ENCODE data around the gene ELL. TPM values are rescaled to one million over a fixed set of nuclear protein-coding genes. Genes with fewer than 3 reads are reported as not detected.

Gene ELL
- total and polyA plus RNA-seq, 9 of the 15 experiments (the other 6 are each of a cell fraction or from before 2014, with no cell fraction given) = 0.24 to 22.5 (median 4.1) TPM

- Histone ChIP-seq H3K27ac (ENCODE audit: extremely low read depth, low read depth, low read length) (no peak overlapping the region), H3K79me2 (ENCODE audit: control insufficient read depth, insufficient read depth, low read length) (no peaks in the 10 kb centered on the region), H3K4me1 (replicated peaks in 1 of 2; ENCODE audit: control insufficient read depth in 2 of 2, insufficient read depth in 2 of 2, low read length in 2 of 2) (peaks cover 0 to 38% of the 10 kb centered on the region in 2 experiments; a peak in 2 of 5 replicates), H2AFZ (ENCODE audit: low read depth, low read length) (no peak overlapping the region), H3K36me3 (ENCODE audit: control insufficient read depth, insufficient read depth, low read length) (peaks cover 73% of the 10 kb centered on the region; the same call in 2 of the 3 replicates), H3K4me2 (ENCODE audit: insufficient read depth, low read length) (no peak overlapping the region), H3K9ac (ENCODE audit: insufficient read depth in 1 of 2, low read depth in 2 of 2, low read length in 2 of 2) (peak overlapping the region in 1 of 2 experiments; percentile 68; a peak in 2 of 4 replicates), H3K27me3 (ENCODE audit: control insufficient read depth in 2 of 2, insufficient read depth in 2 of 2, low read length in 2 of 2) (no peaks in the 10 kb centered on the region), H4K20me1 (replicated peaks; ENCODE audit: control insufficient read depth, insufficient read depth, low read length) (no peaks in the 10 kb centered on the region), H3K9me1 (ENCODE audit: control insufficient read depth, insufficient read depth, low read length) (peaks cover 3% of the 10 kb centered on the region), H3K9me3 (replicated peaks; ENCODE audit: control insufficient read depth, insufficient read depth, low read depth, low read length) (no peaks in the 10 kb centered on the region), H3K4me3 (no peak overlapping the region)
- intact Hi-C loops (cut with micrococcal nuclease) (no loop called here), in situ Hi-C loops (cut with MboI) (loop anchor here (5.0 kb wide), 1 partner anchor 411 kb away; no protein-coding TSS in a partner anchor)
- POLR2A ChIA-PET = interaction anchor here (0.5 to 0.8 kb wide), 3 partner anchors 27 to 396 kb away, joined by 3 to 5 read pairs (median 4); no protein-coding TSS in a partner anchor
- DNase-seq (ENCODE audit: extremely low read depth in 1 of 4, low spot score in 3 of 4) = peak; percentile 81 to 91 (median 86)
- FAIRE-seq = peak; percentile 86
- CTCF ChIA-PET (ENCODE audit: low intra/inter-chr PET ratio) = interaction anchor here (0.6 to 1.1 kb wide), 5 partner anchors 10 to 416 kb away, joined by 3 to 4 read pairs (median 3); no protein-coding TSS in a partner anchor
- ATAC-seq = peak; percentile 97
- no TSS peak for BruUV-seq (replicated peaks)
- 38% methylated on average over 22 of the region's 26 CpGs for WGBS (ENCODE audit: insufficient coverage, low coverage, missing lambda C conversion rate)
- TF ChIP-seq KAT2B (IDR thresholded peaks at IDR 0.05; ENCODE audit: low read depth, low read length) (no peak), HMGN3 (IDR thresholded peaks at IDR 0.05; ENCODE audit: borderline replicate concordance, extremely low read depth, insufficient read length, low read depth, low read length) (peak; percentile 39), ATF2 (CRISPR knock-in tag; IDR thresholded peaks at IDR 0.05) (no peak), RAD21 (CRISPR knock-in tag; conservative IDR thresholded peaks at IDR 0.05 in 1 of 2, IDR thresholded peaks at IDR 0.05 in 1 of 2) (peak; percentile 79 to 86), SMARCB1 (IDR thresholded peaks at IDR 0.05; ENCODE audit: insufficient read length, low read depth) (no peak), CBFA2T3 (IDR thresholded peaks at IDR 0.05) (peak; percentile 20; the same call in 1 of the 2 replicates), ARID3B (CRISPR knock-in tag; IDR thresholded peaks at IDR 0.05; ENCODE audit: borderline replicate concordance) (no peak)
- TF ChIP-seq, protein P1, sequence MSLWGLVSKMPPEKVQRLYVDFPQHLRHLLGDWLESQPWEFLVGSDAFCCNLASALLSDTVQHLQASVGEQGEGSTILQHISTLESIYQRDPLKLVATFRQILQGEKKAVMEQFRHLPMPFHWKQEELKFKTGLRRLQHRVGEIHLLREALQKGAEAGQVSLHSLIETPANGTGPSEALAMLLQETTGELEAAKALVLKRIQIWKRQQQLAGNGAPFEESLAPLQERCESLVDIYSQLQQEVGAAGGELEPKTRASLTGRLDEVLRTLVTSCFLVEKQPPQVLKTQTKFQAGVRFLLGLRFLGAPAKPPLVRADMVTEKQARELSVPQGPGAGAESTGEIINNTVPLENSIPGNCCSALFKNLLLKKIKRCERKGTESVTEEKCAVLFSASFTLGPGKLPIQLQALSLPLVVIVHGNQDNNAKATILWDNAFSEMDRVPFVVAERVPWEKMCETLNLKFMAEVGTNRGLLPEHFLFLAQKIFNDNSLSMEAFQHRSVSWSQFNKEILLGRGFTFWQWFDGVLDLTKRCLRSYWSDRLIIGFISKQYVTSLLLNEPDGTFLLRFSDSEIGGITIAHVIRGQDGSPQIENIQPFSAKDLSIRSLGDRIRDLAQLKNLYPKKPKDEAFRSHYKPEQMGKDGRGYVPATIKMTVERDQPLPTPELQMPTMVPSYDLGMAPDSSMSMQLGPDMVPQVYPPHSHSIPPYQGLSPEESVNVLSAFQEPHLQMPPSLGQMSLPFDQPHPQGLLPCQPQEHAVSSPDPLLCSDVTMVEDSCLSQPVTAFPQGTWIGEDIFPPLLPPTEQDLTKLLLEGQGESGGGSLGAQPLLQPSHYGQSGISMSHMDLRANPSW (CRISPR knock-in tag; IDR thresholded peaks at IDR 0.05) = no peak
- TF ChIP-seq, protein P2, sequence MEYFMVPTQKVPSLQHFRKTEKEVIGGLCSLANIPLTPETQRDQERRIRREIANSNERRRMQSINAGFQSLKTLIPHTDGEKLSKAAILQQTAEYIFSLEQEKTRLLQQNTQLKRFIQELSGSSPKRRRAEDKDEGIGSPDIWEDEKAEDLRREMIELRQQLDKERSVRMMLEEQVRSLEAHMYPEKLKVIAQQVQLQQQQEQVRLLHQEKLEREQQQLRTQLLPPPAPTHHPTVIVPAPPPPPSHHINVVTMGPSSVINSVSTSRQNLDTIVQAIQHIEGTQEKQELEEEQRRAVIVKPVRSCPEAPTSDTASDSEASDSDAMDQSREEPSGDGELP (CRISPR knock-in tag; IDR thresholded peaks at IDR 0.05; ENCODE audit: borderline replicate concordance) = peak; percentile 96
- TF ChIP-seq, protein P3, sequence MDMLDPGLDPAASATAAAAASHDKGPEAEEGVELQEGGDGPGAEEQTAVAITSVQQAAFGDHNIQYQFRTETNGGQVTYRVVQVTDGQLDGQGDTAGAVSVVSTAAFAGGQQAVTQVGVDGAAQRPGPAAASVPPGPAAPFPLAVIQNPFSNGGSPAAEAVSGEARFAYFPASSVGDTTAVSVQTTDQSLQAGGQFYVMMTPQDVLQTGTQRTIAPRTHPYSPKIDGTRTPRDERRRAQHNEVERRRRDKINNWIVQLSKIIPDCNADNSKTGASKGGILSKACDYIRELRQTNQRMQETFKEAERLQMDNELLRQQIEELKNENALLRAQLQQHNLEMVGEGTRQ (CRISPR knock-in tag; IDR thresholded peaks at IDR 0.05) = no peak
These were observed 70.7 kb downstream of the ELL start for GRCh38 chr19:18450931-18451836.
